ENCODE results near the gene ELMO1.

GRCh38 chr7:37112218-37112617 lies 336.4 kb downstream of the ELMO1 start:
- TF ChIP-seq RAD21 (IDR thresholded peaks at IDR 0.05) (no peak), CTCF (IDR thresholded peaks at IDR 0.05; ENCODE audit: low read depth, low read length, missing input control) (no peak), SP1 (IDR thresholded peaks at IDR 0.05) (no peak), TAF1 (conservative IDR thresholded peaks at IDR 0.05) (no peak), JUND (IDR thresholded peaks at IDR 0.05) (no peak)

Data from liver (tissue), 3 donors.